Pulmonary artery endothelial cell (primary cell): ENCODE measurements around the gene MCUB. TPM values are rescaled to one million over a fixed set of nuclear protein-coding genes. Genes with fewer than 3 reads are reported as not detected.
A peak's percentile ranks its signal among the peaks of the same experiment; 100 is the strongest.

Experiments
- DNase-seq: peaks from one replicate; pipeline ENCODE4 v3.0.0-alpha.2; 2011; ENCODE audit warnings: low read depth, low spot score
- total RNA-seq: library from RNA; depleted of rRNA; stranded (reverse); fragments of >200 nt; gene quantifications from 2 replicates; pipeline ENCODE4 v1.2.3, GENCODE V29; 2014

The MCUB gene
- total RNA-seq, 1 donor from 2014 or later = 48.6 TPM

DNA sequence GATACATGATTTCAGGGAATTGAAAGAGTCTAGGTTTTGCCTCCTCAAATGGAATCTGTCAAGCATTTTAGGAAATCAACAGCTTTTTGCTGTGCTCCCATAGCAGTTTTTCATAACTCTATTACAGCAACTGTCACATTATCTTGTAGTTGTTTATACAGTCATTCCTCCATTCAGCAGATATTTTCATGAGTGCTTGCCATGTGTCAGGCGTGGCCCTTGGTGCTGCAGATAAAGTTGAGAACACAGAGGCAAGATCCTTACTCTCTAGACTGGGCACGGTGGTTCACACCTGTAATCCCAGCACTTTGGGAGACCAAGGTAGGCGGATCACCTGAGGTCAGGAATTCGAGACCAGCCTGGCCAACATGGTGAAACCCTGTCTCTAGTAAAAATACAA lies 67.3 kb downstream of the MCUB start:
- DNase-seq = no peak

DNA sequence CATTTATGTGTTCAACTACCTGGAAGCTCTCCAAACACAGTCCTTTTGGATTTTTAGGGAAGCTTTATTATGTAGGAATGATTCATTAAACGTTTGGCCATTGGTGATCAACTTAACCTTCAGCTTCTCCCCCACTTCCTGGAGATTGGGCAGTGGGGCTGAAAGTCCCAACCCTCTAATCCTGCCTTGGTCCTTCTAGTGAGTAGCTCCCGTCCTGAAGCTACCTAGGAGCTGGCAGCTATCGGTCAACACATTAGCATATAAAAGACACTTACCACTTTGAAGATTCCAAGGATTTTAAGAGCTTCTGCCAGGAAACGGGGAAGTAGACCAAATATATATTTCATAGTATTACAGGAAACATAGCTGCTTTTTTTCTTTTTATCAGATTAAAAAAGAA lies 69.7 kb downstream of the MCUB start:
- DNase-seq = no peak

DNA sequence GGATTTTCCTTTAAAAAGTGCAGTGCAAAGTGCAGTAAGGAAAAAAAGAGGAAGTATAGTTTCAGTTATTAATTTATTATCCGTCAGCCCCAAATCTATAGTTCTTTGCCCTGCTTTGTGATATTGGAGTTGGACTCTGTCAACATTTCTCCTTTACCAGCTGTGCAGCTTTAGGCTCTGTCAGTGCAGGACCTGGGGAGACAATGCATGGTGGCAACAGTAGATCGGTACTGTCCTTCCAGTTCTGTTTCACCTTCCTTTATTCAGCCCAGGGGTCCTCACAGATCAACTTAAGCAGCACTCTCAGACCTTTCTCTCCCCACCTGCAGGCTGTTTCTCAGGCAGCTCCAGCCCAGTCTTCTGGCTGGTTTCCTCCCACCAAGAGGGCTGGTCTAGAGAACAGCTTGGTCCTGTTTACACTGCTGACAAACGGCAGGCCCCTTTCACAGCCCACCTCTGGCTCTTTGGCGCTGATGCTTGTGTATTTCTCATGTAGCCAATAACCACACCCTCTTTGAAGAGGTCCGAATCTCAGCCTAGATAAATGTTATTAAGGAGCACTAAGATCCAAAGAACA lies 71.6 kb downstream of the MCUB start:
- DNase-seq = no peak

DNA sequence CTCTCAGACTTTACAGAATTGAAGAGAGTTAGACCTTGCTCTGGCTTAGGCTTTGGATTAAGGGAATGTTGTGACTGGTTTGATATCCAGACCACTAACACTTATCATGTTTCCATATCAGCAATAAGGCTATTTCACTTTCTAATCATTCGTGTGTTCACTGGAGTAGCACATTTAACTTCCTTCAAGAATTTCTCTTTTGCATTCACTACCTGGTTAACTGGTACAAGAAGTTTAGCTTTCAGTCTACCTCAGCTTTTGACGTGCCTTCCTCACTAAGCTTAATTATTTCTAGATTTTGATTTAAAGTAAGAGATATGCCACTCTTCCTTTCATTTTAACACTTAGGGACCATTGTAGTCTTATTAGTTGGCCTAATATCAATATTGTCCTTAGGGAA lies 80.6 kb downstream of the MCUB start:
- no peak for DNase-seq

DNA sequence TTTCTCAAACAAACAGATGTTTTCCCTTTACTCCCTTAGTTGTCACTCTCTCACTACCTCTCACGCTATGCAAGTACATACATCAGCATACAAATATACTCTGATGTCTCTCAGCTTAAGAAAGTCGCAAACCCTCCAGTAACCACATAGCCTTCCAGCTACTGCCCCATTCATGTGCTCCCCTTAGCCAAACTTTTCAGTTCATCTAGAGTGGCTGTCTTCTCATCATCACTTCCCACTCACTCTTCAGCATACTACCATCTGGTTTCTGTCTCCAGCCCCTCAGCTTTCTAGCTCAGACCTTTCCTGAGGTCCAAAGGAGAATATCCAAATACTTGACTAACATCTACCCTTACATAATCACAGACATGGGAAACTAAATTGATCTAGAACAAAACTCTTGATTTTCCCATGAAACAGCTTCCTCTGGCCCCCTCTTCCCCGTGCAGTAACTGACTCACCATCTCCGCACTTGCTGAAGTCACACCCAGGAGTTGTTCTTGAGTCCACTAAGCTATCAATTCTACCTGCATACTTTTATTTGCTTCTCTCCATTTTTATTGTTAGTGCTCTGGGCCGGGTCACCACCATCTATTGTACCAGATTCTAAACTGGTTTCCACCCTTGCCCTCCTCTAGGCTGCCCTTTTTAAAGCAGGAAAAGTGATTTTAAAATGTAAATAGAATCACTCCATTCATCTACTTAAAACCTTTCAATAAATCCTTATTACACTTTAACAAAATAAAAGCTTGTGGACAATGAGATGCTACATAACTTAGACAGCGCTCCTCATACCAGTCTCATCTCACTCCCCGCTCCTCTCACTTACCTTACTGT lies 86.0 kb downstream of the MCUB start:
- DNase-seq = no peak

DNA sequence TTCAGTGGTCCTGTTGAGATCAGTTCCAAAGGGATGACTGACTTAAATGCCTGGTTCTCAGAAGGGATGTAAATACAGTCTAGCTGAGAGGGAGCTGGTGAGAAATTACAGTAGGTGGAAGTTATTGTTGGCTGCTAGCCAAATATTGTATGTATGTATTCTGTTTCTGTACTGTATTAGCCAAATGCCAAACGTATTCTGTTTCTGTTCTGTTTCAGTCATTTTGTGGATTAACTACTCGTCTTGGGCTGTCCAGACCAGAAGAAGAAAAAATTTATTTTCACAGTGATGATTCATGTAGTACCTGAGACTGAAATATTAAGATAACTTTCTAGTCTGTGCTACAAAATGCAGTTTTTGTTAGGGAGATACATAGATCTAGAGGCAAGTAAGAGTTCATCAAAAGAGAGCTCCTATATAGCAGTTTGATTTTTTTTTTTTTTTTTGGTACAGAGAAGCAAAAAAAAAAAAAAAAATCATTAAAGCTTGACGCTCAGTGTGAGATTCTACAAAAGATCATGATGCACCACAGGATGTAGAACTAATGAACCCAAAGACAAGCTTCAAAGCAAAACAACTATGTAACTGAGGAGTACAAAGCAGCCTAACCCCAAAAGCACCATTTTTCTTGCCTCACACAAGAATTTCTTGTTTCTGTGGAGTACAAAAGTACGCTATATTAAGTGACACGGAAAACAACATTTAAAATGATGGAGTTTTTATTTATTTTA lies 88.4 kb downstream of the MCUB start:
- DNase-seq = peak; percentile 55

DNA sequence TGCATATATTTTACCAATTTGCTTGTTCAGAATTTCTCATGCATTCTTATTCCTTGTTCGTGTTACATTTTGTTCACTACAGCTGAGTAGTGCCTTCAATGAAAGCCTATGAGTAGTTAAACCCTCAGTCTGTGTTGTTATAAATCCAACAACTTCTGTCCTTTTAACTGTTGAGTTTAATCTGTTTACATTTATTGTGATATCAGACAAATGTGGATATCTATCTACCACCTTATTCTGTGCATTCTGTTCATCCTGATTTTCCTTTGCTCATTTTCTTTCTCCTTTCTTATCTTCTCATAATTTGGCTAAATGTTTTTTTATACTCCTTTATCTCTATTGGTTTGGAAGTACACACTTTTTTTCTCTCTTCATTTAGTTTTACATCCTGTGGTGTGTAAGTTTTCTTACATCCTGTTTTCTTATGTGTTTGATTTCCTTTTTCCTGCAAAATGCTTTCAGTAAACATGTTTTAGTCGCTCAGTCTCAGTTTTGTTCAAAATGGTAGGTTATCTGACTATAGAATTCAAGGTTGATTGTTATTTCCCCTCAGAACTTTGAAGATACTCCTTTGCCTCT lies 89.0 kb downstream of the MCUB start:
- no peak for DNase-seq

DNA sequence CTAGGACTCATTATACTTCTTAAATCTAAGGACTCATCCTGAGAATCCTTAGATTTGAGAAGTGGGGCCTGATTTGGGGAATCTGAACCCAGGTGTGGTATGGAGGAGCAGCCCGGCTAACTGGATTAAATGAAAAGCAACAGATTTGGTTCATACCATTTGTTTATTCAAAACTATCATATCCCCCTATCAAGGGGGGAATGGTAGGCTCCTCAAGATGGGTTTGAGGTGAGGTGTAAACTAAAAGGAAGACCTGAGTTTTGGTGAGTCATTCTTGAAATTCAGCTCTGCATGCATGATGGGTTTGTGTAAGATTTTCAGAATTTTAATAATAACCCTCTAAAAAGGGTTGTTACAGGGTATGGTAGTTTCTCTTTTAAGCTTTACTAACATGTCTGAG lies 89.8 kb downstream of the MCUB start:
- DNase-seq = no peak

DNA sequence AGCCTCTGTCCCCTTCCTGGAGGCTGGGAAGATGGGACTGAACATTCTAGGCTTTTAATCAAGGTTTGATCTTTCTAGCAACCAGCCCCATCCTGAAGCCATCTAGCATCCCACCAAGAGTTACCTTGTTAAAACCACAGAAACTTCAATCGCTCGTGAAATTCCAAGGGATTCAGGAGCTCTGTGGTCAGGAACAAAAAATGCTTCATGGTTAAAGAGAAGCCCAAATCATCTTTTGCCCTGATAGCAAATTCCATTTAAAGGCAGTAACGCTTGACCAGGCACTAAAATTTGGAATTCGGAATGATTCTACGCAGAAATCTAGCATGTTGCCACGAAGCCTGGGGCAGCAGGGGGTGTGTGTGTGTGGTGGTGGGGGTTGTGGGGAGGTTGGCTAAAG lies 95.3 kb downstream of the MCUB start:
- DNase-seq = no peak

DNA sequence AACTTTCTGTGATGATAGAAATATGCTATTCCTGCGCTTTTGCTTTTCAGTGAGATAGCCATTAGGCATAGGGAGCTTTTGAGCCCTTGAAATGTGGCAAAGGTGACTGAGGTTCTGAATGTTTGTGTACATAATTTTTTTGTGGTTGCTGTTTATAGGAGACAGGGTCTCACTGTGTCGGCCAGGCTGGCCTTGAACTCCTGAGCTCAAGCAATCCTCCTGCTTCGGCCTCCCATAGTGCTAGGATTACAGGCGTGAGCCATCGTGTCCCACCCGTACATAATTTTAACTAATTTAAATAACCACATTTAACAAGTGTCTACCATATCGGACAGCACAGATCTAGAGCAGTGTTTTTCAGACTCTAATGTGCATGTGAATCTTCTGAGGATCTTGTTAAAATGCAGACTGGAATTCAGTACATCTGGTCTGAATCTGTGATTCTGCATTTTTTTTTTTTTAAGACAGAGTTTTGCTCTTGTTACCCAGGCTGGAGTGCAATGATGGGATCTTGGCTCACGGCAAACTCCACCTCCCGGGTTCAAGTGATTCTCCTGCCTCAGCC lies 97.9 kb downstream of the MCUB start:
- DNase-seq = no peak

DNA sequence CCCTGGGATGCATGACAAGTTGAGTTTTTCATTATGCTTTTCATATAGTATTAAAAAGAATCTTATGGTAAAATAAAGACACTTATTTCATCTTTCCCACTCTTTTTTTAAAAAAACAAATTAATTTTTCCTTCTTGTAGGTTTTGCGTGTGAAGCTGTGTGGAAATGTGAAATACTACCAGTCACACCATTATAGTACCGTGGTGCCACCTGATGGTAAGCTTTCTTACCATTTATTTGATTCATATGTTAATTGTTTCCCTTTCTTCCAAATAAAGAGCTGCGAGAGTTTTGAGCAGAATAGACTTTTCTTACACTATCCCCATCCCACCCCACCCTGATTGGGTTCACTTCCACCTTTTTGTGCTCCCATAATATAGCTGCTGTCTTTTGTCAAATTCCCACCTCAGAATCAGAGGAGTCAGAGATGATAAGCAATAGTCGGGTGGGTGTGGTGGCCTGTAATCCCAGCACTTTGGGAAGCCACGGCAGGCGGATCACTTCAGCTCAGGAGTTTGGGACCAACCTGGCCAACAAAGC lies 98.9 kb downstream of the MCUB start:
- no peak for DNase-seq

DNA sequence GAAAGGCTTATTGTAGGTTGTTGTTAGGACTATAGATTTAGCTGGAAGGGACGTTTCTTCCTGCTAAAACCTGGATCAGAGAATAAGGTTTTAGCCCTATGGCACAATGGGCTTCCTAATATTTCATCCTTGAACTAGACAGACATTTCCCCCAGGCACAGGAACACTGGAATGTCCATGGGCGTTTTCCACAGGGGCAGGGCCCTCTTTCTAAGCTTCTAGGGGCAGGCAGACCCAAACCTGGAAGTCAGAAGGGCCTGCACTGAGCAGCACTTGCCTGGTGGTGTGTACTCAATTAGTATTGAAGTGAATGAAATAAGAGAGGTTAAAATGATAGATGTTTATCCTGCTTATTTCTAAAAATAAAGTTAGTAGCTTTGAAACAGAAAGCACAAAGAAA lies 102.1 kb downstream of the MCUB start:
- no peak for DNase-seq

DNA sequence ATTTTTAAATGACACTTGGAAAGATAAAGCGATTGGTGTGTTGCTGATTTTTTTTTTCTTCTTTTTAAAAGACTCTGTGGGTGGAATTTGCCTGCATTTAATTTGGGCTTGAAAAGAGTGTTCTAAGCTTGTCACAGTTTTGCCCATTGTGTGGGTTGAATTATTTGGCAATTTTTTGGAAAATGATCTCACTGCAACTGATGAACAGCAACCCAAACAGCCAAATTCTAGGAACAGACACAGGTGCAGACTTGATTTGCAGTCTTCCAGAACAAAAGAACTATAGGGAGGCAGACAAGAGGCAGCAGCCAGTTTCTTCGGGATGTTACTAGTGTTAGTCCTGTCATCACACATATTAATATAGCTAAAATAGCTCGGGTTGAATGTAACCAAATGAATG lies 102.7 kb downstream of the MCUB start:
- no peak for DNase-seq

DNA sequence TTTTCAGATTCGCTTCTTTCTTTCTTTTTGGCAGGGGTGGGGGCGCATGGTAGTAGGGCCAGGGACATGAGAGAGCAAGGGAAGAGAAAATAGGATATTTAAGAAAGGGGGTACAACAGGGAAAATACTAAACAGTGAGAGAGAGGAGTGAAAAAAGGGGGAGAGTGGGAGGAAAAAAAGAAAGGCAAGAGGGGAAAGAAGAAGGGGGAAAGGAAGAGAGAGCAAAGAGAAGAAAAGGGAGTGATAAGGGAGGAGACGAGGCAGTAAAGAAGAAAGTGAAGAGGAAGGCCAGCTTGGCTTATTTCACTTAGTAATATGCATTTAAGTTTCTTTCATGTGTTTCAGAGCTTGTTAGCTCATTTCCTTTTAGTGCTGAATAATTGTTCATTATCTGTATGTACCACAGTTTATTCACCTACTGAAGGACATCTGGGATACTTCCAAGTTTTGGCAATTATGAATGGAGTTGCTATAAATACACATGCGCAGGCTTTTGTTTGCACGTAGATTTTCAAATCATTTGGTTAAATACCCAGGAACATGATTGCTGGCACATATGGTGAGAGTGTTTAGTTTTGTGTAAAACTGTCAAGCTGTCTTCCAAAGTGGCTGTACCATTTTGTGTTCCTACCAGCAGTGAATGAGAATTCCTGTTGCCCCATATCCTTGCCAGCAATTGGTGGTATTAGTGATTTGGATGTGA lies 105.9 kb downstream of the MCUB start:
- no peak for DNase-seq

DNA sequence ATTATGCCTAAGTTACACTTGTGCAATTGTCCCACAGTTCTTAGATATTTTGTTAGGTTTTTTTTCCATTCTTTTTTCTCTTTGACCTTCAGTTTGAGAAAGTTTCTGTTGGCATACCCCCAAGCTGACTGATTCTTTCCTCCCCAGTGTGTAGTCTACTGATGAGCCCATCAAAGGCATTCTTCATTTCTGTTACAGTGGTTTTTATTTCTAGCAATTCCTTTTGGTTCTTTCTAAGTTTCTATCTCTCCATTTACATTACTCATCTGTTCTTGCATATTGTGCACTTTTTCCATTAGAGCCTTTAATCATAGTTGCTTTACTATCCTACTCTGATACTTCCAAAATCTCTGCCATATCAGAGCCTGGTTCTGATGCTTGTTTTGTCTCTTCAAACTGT lies 111.3 kb downstream of the MCUB start:
- DNase-seq = no peak

DNA sequence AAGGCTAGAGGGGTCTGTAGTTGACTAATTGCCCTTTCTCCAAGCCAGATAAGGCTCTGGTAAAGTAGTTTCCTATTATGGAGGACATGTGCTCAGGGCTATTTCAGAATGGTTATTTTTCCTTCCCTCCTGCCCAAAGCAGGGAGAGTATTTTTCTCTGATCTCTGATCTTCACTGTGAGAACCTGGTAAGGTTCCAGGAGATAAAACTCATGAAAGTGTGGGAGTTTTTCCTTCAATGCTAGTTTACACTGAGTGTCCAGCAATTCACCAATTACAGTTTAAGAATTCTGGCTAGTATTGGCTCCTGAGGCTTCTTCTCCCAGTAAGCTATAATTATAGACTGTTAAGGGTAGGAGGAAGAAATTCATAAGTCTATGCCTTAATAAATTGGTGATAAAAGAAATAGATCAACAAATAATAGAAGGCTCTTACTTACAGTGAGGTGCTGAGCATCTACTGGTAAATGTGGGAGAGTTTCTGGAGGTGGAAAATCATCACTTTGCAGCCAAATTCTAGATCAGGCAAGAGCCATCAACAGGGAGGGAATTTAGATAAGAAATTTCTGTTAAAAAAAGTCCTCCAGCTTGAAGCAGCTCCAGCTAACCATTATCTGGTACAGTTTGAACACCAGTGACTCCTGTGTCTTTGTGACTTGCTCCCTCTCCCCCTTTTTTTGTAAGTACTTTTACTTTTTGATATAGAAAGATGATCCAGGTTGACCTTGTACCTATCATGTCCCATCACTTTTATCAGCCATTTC lies 112.3 kb downstream of the MCUB start:
- no peak for DNase-seq

DNA sequence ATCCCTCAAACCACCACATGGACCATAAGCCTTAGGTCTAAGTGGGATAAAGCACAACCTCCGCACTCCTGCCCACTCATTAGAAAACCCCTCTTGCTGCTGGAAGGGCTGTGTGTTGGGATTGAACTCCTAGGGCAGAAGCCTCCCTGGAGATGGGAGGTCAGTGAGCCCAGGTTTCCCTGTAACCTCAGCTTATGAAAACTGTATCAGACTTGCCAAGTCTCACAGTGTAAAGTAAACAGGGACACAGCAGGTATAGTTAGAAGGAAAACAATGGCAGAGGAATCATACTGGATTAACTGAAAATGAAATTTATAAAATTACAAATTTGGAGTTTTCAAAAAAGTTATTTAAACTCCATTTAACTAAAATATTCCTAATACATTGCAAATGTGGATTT lies 113.3 kb downstream of the MCUB start:
- DNase-seq = no peak

DNA sequence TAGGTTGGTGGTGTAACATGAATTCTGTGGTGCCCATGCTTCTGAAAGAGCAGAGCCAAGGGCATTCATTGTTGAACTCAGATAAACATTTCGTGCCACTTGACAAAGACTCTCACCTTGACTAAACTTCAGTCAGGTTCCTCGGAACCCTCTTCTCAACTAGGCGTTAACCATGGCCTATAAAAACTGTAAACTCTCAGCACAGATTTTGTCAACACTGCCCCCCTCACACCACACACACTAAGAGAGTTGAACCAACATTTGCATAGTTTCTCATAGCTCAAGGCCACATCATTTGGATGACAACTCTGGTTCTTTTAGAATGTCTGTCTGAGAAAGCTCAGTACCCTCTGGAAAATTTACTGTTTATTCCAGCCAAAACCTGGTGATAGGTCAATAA lies 115.1 kb downstream of the MCUB start:
- no peak for DNase-seq

DNA sequence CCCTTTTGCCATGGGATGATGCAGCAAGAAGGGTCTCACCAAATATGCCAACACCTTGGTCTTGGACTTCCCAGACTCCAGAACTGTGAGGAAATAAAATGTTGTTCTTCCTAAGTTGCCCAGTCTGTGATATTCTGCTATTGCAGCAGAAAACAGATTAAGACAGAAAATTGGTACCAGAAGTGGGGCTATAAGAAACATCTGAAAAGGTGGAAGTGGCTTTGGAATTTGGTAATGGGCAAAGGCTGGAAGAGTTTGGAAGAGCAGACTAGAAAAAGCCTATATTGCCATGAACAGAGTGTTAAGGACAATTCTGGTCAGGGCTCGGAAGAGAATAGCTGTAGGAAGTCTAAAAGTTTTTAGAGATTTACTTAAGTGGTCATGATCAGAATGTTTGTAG lies 115.8 kb downstream of the MCUB start:
- no peak for DNase-seq

DNA sequence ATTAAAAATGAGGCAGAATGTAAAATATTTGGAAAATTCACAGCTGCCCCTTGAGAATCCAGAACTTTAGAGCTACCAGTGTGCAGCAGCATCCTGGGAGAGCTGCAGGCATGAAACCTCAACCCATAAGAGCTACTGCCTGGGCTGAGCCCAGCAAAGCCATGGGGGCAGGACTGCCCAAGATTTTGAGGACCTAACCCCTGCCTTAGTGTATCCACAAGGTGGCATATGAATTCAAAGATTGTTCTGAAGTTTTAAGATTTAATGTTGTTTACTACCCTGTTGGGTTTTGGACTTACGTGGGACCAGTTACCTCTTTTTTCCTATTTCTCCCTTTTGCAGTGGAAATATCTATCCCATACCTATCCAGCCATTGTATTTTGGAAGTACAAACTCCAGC lies 116.8 kb downstream of the MCUB start:
- no peak for DNase-seq
